GM21825 (cell line): ENCODE measurements around the gene DCAF4L1.

Experiments
- ATAC-seq: cut with Tn5 transposase; IDR thresholded peaks from one replicate; pipeline ENCODE4 v1.9.1; 2021; ENCODE audit warnings: mild to moderate bottlenecking, moderate library complexity; ENCODE audit not compliant: unreplicated experiment

Gene DCAF4L1

GRCh38 chr4:41981456-41981855 is at the start of gene DCAF4L1:
TSS of gene DCAF4L1 (plus strand) at chr4:41981756. CDS start at chr4:41981793, 37 bp downstream.
- ATAC-seq: no peak

- no peak for ATAC-seq
These were observed 48.6 kb upstream of the DCAF4L1 start for GRCh38 chr4:41932988-41933387.

GRCh38 chr4:41933997-41934503 is 47.5 kb upstream of the DCAF4L1 start:
- ATAC-seq: no peak

GRCh38 chr4:41934514-41934900 is 47.0 kb upstream of the DCAF4L1 start:
- ATAC-seq: no peak

- ATAC-seq: peak; percentile 95
These were observed 46.5 kb upstream of the DCAF4L1 start, which contains the start of gene TMEM33 for GRCh38 chr4:41934901-41935651. TSS of gene TMEM33 (plus strand) at chr4:41935429. CDS start at chr4:41935485, 56 bp downstream.

GRCh38 chr4:41935652-41936021 is 45.9 kb upstream of the DCAF4L1 start:
- peak; percentile 8 for ATAC-seq

- ATAC-seq: no peak
These were observed 42.4 kb upstream of the DCAF4L1 start for GRCh38 chr4:41939016-41939626.

GRCh38 chr4:41940834-41941233 is 40.7 kb upstream of the DCAF4L1 start:
- ATAC-seq: no peak

- no peak for ATAC-seq
These were observed 38.0 kb upstream of the DCAF4L1 start for GRCh38 chr4:41943506-41943905.

GRCh38 chr4:41944089-41944488 is 37.5 kb upstream of the DCAF4L1 start:
- ATAC-seq: no peak

GRCh38 chr4:41949531-41949930 is 32.0 kb upstream of the DCAF4L1 start:
- no peak for ATAC-seq

GRCh38 chr4:41957634-41958033 is 23.9 kb upstream of the DCAF4L1 start:
- ATAC-seq: no peak

- no peak for ATAC-seq
These were observed 18.5 kb upstream of the DCAF4L1 start for GRCh38 chr4:41963105-41963504.

GRCh38 chr4:41964401-41964800 is 17.2 kb upstream of the DCAF4L1 start:
- no peak for ATAC-seq

- no peak for ATAC-seq
These were observed 14.2 kb upstream of the DCAF4L1 start for GRCh38 chr4:41967392-41967791.

- no peak for ATAC-seq
These were observed 11.9 kb upstream of the DCAF4L1 start for GRCh38 chr4:41969671-41970070.

- ATAC-seq: no peak
These were observed 6.2 kb upstream of the DCAF4L1 start for GRCh38 chr4:41975341-41975740.

GRCh38 chr4:41976775-41977516 is 4.6 kb upstream of the DCAF4L1 start:
- no peak for ATAC-seq

- ATAC-seq: no peak
These were observed 3.8 kb upstream of the DCAF4L1 start for GRCh38 chr4:41977709-41978108.

GRCh38 chr4:41982716-41983115 is 1.2 kb downstream of the DCAF4L1 start:
- no peak for ATAC-seq

GRCh38 chr4:41985151-41985550 is 3.6 kb downstream of the DCAF4L1 start:
- ATAC-seq: no peak

GRCh38 chr4:41989994-41990364 is 8.4 kb downstream of the DCAF4L1 start:
- ATAC-seq: peak; percentile 26
